Urinary bladder (tissue), 4 donors: ENCODE results near the gene HMGCLL1. TPM values are rescaled to one million over a fixed set of nuclear protein-coding genes. Genes with fewer than 3 reads are reported as not detected.

Experiments
- DNase-seq: peaks from one replicate; pipeline ENCODE4 v3.0.0-alpha.2; 2015; ENCODE audit errors: extremely low spot score
- H3K27ac ChIP-seq: one replicate; pipeline ENCODE4 v1.5.1; 2013; ENCODE audit warnings: low read depth, mild to moderate bottlenecking, moderate library complexity
- H3K36me3 ChIP-seq: one replicate; pipeline ENCODE4 v1.6.1; 2013; ENCODE audit warnings: mild to moderate bottlenecking, moderate library complexity; ENCODE audit not compliant: insufficient read depth
- H3K4me1 ChIP-seq: one replicate; pipeline ENCODE4 v1.6.1; 2013; ENCODE audit warnings: mild to moderate bottlenecking, moderate library complexity; ENCODE audit not compliant: insufficient read depth
- H3K4me3 ChIP-seq: one replicate; pipeline ENCODE4 v1.5.1; 2013; ENCODE audit warnings: low read depth, low read length
- whole genome bisulfite sequencing: extraction: QIAGEN DNeasy Blood & Tissue Kit; methylation state at CpG from one replicate; pipeline ENCODE4 v1.1.7; 2013; 5-methylcytosine and 5-hydroxymethylcytosine counted together
- polyA plus RNA-seq: library from polyadenylated mRNA; stranded (reverse); fragments of 200-250 nt; gene quantifications from one replicate; pipeline ENCODE4 v1.2.3, GENCODE V29; 2013
- total RNA-seq: library from RNA; depleted of rRNA; stranded (reverse); fragments of >200 nt; gene quantifications from one replicate; pipeline ENCODE4 v1.2.3, GENCODE V29; 2014
- donor health status: healthy with polysubstance abuse.
- donor health status: healthy.

Gene HMGCLL1
- total and polyA plus RNA-seq, 2 donors, result 2.5 to 14.6 TPM

DNA sequence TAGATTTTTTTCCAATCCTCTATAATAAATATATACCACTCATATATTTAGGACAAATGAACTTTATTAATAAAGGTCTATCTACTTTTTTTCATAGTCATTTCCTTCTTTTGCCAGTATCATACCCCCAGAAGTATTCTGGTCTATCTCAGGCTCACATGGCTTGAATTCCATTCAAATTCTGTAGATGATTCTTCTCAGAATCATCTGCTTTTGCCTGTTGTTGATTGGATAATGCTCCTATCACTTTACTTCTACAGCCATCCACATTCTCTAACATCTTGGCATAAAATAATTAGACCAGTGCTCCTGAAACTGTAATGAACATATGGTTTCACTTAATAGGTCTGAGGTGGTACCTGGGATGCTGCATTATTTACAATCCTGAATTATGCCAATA lies 130.5 kb downstream of the HMGCLL1 start:
- Histone ChIP-seq H3K4me1 (no peaks in the 10 kb centered on the region), H3K4me3 (no peak overlapping the region), H3K27ac (no peak overlapping the region), H3K36me3 (no peaks in the 10 kb centered on the region)
- no peak for DNase-seq

DNA sequence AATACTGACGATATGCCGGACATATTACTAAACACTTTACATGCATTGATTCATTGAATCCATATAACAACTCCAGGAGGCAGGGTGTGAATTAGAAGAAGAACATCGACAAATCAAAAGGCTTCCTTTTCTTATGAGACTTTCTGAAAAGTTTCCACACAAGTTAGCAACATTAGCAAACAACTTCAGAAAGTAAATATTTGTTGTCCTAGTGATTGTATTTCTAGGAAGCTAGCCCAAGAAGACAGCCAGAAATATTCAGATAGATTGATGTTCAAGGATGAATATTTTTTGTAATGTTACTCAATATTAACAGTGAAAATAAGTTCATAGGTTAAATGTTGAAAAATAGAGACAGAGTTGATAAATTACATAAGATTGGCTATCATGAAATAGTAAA lies 131.1 kb downstream of the HMGCLL1 start:
- Histone ChIP-seq H3K4me3 (no peak overlapping the region), H3K36me3 (no peaks in the 10 kb centered on the region), H3K4me1 (no peaks in the 10 kb centered on the region), H3K27ac (no peak overlapping the region)
- WGBS, result 93% methylated on average over 3 of the region's 3 CpGs
- DNase-seq, result no peak

DNA sequence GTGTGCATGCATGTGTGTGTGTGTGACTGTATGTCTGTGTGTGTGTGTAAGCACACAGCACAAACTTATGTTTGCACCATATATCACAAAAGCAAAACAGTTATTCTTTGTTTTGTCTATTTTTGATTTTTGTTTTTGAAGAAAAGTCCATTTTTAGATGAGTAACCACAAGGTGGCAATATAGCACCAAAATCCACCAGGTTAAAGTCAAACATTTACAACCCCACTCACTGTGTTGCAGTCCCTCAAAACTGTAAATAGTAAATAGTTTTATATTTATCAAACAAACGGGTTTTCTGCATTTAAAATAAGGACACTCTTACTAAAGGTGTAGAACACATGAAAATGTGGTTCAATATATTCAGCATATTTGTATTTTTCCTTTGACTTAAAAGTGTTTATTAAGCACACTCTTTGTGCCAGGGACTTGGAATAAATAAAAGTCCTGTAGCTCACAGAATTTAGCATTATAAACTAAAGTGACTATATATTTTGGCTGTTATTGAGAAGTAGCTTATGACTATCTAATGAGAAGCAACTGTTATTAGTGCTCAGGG lies 133.3 kb downstream of the HMGCLL1 start:
- Histone ChIP-seq H3K36me3 (no peaks in the 10 kb centered on the region), H3K4me3 (no peak overlapping the region), H3K4me1 (no peaks in the 10 kb centered on the region), H3K27ac (no peak overlapping the region)
- peak; percentile 23 for DNase-seq
- 1% methylated on average over 1 of the region's 1 CpG for WGBS

DNA sequence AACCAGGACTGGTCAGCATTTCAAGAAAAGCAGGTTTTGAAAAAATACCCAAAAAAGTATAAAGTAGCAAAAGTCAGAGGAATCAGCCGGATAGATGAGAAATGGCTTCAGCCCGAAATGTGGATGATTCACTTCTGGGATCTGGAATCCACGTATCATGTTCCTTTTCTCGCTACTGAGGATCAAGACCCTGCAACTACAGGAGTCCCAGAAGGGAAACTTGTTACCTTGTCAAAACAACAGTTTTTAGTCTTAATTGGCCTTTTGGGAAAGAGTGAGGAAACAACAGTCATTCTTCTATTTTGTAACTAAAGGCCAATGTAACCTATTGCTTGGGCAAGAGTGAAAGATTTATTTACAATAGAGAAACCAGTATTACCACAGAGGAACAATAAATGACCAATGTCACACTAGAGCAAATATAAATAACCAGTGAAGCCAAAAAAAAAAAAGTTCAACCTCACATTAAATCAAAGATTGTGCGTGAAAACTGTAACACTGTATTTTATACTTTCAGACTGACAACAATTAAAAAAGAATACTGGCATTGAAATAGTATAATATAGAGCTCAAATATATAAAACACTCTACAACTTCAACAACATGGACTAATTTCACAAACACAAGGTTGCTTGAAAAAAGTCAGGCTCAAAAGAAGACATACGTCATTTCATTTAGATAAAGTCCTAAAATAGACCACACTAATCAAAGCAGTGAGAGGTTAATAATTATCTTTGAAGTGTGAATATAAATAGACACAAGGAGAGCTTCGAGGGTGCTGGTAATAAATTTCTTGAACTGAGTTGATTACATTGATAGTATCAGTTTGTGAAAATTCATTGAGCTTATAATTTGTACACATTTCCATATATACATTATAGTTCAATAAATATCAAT lies 135.5 kb downstream of the HMGCLL1 start:
- no peak for DNase-seq
- H3K4me1 ChIP-seq, result no peaks in the 10 kb centered on the region
- no peak overlapping the region for H3K27ac ChIP-seq
- H3K36me3 ChIP-seq, result no peaks in the 10 kb centered on the region
- WGBS, result 82% methylated on average over 7 of the region's 7 CpGs
- H3K4me3 ChIP-seq, result no peak overlapping the region

DNA sequence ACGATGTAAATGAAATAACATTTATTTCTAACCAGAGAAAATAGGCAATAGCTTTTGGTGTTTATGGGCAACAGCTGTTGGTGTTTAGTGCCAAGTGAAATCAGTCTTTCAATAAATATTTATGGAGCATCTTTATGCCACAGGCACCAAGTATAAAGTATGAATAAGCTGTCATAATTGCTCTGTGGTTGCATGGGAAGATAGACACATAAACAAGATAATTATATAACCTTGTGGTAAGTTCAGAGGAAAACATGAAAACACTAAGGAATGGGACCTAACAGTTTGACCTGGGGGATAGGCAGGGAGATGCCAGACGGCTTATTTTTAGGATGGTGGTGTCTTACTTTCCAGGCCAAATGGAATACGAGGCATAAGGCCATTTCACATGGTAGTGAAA lies 140.8 kb downstream of the HMGCLL1 start:
- Histone ChIP-seq H3K36me3 (no peaks in the 10 kb centered on the region), H3K4me3 (no peak overlapping the region), H3K27ac (no peak overlapping the region), H3K4me1 (no peaks in the 10 kb centered on the region)
- no peak for DNase-seq
- 81% methylated on average over 3 of the region's 3 CpGs for WGBS

DNA sequence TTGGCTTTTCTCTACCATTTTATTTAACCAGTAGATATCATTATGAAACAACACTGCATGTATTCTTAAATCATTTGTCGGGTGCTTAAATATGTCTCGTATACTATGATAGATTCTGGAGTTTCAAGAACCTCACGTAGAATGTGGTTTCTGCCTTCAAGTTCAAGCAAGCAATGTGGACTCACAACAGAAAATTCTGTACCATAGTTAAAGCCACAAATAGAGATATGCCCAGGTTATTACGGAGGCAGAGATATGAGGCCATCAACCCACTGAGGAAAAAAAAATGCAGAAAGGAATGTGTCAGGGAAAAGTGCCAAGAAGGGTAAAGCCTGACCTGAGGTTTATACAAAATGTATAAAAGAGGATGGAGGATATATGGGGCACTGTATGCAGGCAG lies 141.9 kb downstream of the HMGCLL1 start:
- Histone ChIP-seq H3K27ac (no peak overlapping the region), H3K4me1 (no peaks in the 10 kb centered on the region), H3K36me3 (no peaks in the 10 kb centered on the region), H3K4me3 (no peak overlapping the region)
- DNase-seq, result no peak
- WGBS, result 82% methylated on average over 4 of the region's 4 CpGs

DNA sequence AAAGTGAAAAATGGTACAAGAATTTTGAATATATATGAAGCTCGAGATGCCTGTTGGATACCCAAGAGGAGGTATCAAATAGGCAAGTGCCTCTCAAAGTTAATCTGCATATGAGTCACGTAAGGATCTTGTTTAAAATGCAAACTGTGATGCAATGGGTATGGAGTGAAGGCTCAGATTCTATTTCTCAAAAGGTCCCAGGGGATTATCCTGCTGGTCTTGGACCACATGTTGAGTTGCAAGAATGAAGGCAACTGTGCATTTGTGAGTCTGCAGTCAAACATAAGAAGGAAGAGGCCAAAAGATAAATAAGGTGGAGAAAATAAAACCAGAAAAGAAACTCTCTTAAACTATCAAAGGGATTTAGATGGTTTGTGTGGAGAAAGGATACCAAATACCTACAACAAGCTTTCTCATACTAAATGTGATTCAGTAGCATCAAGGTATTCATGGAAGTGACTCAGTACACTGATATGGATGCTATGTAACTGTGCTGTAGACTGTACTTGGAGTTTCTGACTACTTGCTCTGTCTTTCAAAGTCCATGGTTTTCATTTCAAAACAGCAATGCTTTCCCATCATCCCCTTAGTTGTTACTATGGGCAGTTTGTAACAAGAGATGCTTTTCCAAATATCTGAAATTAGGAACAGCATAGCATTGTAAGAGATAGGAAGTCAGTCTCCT lies 145.4 kb downstream of the HMGCLL1 start:
- Histone ChIP-seq H3K27ac (no peak overlapping the region), H3K4me1 (no peaks in the 10 kb centered on the region), H3K4me3 (no peak overlapping the region), H3K36me3 (no peaks in the 10 kb centered on the region)
- DNase-seq, result no peak
- WGBS, result 80% methylated on average over 2 of the region's 2 CpGs

DNA sequence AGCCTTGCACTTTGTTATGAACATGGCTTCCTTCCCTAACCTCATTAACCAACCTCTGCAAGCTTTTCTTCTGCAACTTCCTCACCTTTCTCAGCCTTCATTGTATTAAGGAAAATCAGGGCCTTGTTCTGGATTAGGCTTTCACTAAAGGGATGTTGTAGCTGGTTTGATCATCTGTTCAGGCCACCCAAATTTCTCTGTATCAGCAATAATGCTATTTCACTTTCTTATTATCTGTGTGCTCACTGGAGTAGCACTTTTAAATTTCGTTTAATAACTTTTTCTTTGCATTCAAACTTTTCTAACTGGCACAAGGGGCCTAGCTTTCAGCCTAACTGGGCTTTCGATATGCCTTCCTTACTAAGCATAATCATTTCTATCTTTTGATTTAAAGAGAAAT lies 155.1 kb downstream of the HMGCLL1 start:
- WGBS, result 75% methylated on average over 2 of the region's 2 CpGs
- DNase-seq, result no peak
- H3K4me3 ChIP-seq, result no peak overlapping the region

DNA sequence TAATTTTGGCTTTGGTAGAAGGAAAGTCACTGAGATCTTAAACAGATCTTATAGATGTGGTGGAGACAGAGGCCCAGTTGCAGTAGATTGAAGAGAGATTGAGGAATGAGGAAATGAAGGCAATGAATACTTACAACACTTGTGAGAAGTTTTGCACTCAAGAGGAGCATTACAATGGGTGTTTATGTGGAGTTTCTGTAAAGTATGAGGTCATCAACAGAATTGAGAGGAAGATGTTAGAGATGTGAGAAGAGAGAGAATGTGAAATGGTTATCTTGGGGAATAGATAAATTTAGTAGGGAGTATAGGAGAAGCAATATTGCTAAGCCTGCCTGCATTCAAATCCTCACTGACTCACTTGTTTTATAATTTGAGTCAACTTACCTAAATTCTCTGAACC lies 168.3 kb downstream of the HMGCLL1 start:
- Histone ChIP-seq H3K4me1 (no peaks in the 10 kb centered on the region), H3K36me3 (no peaks in the 10 kb centered on the region), H3K4me3 (no peak overlapping the region), H3K27ac (no peak overlapping the region)
- DNase-seq, result no peak

More for the DNA sequence above, 155.1 kb downstream of the HMGCLL1 start:
- H3K27ac ChIP-seq, result no peak overlapping the region
- no peaks in the 10 kb centered on the region for H3K4me1 ChIP-seq
- H3K36me3 ChIP-seq, result peaks cover 2% of the 10 kb centered on the region

DNA sequence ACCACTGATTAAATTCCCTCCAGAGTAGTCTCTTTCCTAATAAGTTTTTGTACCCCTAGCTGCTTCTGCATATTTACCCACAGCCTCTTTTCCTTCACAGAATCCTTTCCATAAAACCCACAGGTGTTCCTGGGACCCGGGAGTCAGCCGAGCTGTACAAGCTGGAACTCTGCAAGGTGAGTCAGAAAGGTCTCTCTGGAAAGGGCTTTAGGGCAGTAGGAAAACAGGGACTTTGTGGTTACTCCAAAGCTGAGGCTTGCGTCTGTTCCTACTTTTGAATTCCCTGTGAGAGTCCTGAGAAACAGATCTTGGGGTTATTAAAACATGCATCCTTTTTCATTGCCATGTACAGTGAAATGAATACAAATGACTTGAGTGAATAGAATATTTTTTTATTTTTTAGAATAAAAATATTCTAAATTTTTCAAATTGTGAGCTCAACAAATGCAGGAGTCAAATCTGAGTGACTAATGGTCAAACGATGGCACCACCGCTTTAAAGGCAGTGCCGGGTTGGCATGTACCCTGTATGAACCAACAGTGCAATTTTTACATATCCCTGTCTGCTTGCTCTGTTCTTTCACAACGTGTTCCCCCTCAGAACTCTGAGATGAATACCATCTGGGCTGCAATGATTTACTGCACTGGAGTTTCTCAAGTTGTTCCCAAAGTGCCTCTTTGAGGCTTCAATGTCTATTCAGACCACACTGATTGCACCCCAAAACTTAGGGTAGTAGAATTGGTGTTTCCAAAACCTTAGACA lies 173.3 kb downstream of the HMGCLL1 start:
- H3K27ac ChIP-seq, result no peak overlapping the region
- no peaks in the 10 kb centered on the region for H3K4me1 ChIP-seq
- 68% methylated on average over 7 of the region's 7 CpGs for WGBS
- no peak overlapping the region for H3K4me3 ChIP-seq
- DNase-seq, result no peak
- H3K36me3 ChIP-seq, result no peaks in the 10 kb centered on the region

DNA sequence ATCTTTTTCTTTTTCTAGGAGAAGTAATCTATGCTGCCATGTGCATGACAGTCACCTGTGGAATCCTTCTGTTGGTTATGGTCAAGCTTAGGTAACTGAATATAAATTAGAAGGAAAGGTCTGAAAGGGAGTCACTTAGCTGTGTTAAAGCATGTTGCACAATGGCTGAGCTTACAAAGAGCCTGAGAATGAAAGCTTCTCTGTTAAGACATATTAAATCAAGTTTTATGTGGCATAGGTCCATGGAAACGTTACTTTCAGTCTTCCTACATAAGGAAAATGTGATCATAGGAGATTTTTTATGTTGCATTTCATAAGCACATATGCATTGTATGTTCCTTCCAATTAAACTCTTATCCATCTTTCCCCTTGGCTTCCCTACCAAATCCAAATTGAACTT lies 179.6 kb downstream of the HMGCLL1 start:
- 25% methylated on average over 1 of the region's 1 CpG for WGBS
- DNase-seq, result no peak
- H3K36me3 ChIP-seq, result no peaks in the 10 kb centered on the region
- no peak overlapping the region for H3K4me3 ChIP-seq
- H3K4me1 ChIP-seq, result no peaks in the 10 kb centered on the region
- no peak overlapping the region for H3K27ac ChIP-seq

DNA sequence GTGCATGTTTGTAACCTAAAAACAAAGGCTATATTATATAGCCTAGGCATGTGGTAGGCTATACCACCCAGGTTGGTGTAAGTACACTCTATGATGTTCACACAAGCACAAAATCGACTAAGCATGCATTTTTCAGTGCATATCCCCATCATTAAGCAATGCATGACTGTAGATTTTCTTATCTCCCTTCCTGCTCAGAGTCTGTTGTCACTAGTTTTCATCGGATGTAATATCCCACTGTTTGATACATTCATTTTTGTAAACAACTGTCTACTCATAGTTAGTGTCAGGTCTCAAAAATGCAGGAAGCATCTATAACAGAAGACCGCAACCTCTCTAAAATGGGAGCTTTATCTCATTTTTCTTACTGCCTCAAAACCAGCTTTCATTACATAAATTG lies 181.0 kb downstream of the HMGCLL1 start:
- no peaks in the 10 kb centered on the region for H3K4me1 ChIP-seq
- no peak for DNase-seq
- WGBS, result 39% methylated on average over 3 of the region's 3 CpGs
- H3K27ac ChIP-seq, result no peak overlapping the region
- H3K4me3 ChIP-seq, result no peak overlapping the region
- H3K36me3 ChIP-seq, result no peaks in the 10 kb centered on the region

DNA sequence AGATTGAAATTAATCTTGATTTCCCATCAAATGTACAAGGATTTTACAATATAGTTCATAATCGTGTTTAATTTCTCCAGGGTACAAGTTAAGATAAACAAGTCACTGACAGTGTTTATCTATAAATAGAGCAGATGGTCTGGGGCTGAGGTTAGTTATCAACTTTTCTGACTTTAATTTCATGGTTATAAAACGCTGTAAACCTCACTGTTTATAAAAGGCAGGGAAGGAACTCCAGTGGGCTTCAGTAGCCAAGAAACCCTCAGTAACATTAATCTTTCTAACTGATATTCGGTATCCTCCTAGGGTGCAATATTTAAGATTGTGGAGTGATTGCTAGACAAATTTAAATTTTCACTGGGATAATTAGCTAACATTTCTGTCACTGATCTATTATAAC lies 183.1 kb downstream of the HMGCLL1 start:
- DNase-seq, result no peak
- 15% methylated on average over 3 of the region's 3 CpGs for WGBS
- H3K4me1 ChIP-seq, result no peaks in the 10 kb centered on the region
- no peaks in the 10 kb centered on the region for H3K36me3 ChIP-seq
- no peak overlapping the region for H3K27ac ChIP-seq
- no peak overlapping the region for H3K4me3 ChIP-seq
